IMR-90 (cell line): ENCODE data around the gene SLC7A10. TPM values are rescaled to one million over a fixed set of nuclear protein-coding genes. Genes with fewer than 3 reads are reported as not detected.

Experiments used
- ATAC-seq: fragments of 200-7000 bp; cut with Tn5 transposase; 2 replicates; pipeline ENCODE4 v1.9.1; 2020; ENCODE audit warnings: low read depth, mild to moderate bottlenecking, moderate library complexity
- BruUV-seq: library from RNA; stranded (reverse); fragments of 400-500 nt; replicated peaks from 2 replicates; lab custom pipeline; 2021; lab: Mats Ljungman, UMichigan
- CTCF ChIA-PET: fragments of 300-600 bp; formaldehyde crosslinking; extraction: SDS; loops from one replicate; lab custom pipeline; 2021; ENCODE audit warnings: antibody characterized with exemption; lab: Yijun Ruan, JAX
- POLR2A ChIA-PET: fragments of 300-600 bp; sonication (Branson Sonifier 250); formaldehyde crosslinking; loops from one replicate; lab custom pipeline; 2022; ENCODE audit warnings: antibody characterized with exemption; ENCODE audit not compliant: unreplicated experiment; lab: Charles Lee
- DNase-seq: peaks from one replicate; pipeline ENCODE4 v3.0.0; 2013
- H2AFZ ChIP-seq: replicated peaks from 2 replicates; pipeline ENCODE3; 2013; ENCODE audit warnings: low read length, mild to moderate bottlenecking; ENCODE audit not compliant: poor library complexity
- H2AK5ac ChIP-seq: 2 replicates; pipeline ENCODE4 v1.6.1; 2013; ENCODE audit warnings: low read depth, low read length, inconsistent platforms
- H2AK9ac ChIP-seq: replicated peaks from 2 replicates; pipeline ENCODE3; 2013; ENCODE audit warnings: mild to moderate bottlenecking, low read depth, low read length, moderate library complexity; ENCODE audit not compliant: poor library complexity
- H2BK120ac ChIP-seq: 2 replicates; pipeline ENCODE4 v1.6.1; 2013; ENCODE audit warnings: low read depth, low read length, inconsistent platforms
- H2BK15ac ChIP-seq: 3 replicates; pipeline ENCODE4 v1.6.1; 2013; ENCODE audit warnings: low read depth, low read length, inconsistent platforms
- H2BK20ac ChIP-seq: 2 replicates; pipeline ENCODE4 v1.6.1; 2013; ENCODE audit warnings: low read depth, mild to moderate bottlenecking, inconsistent platforms, low read length, moderate library complexity
- H2BK5ac ChIP-seq: 2 replicates; pipeline ENCODE4 v1.6.1; 2013; ENCODE audit warnings: mild to moderate bottlenecking, low read depth, low read length, inconsistent platforms; ENCODE audit not compliant: poor library complexity, severe bottlenecking
- H3K14ac ChIP-seq: replicated peaks from 2 replicates; pipeline ENCODE4 v1.6.1; 2013; ENCODE audit warnings: low read depth, low read length, inconsistent platforms
- H3K18ac ChIP-seq: 2 replicates; pipeline ENCODE4 v1.6.1; 2013; ENCODE audit warnings: low read depth, low read length, control low read depth
- H3K23ac ChIP-seq: 2 replicates; pipeline ENCODE4 v1.6.1; 2013; ENCODE audit warnings: low read depth, low read length, inconsistent platforms
- H3K27ac ChIP-seq: 2 replicates; pipeline ENCODE4 v1.5.1; 2013; ENCODE audit warnings: mild to moderate bottlenecking, control low read depth, low read length; ENCODE audit not compliant: insufficient read depth
- H3K27me3 ChIP-seq: 2 replicates; pipeline ENCODE4 v1.6.1; 2013; ENCODE audit warnings: low read length; ENCODE audit not compliant: control insufficient read depth, insufficient read depth
- H3K36me3 ChIP-seq: 2 replicates; pipeline ENCODE4 v1.6.1; 2013; ENCODE audit warnings: low read length, mixed read lengths; ENCODE audit not compliant: control insufficient read depth, insufficient read depth
- H3K4ac ChIP-seq: 2 replicates; pipeline ENCODE4 v1.6.1; 2013; ENCODE audit warnings: low read depth, low read length, inconsistent platforms
- H3K4me1 ChIP-seq: 2 replicates; pipeline ENCODE4 v1.6.1; 2013; ENCODE audit warnings: low read length, mixed read lengths; ENCODE audit not compliant: control insufficient read depth, insufficient read depth
- H3K4me2 ChIP-seq: 2 replicates; pipeline ENCODE4 v1.6.1; 2013; ENCODE audit warnings: low read depth, mild to moderate bottlenecking, control low read depth, low read length, moderate library complexity
- H3K4me3 ChIP-seq: 2 replicates; pipeline ENCODE4 v1.5.1; 2013; ENCODE audit warnings: low read depth, mild to moderate bottlenecking, control low read depth, low read length, moderate library complexity; ENCODE audit not compliant: insufficient read depth
- H3K56ac ChIP-seq: 2 replicates; pipeline ENCODE4 v1.6.1; 2013; ENCODE audit warnings: low read length, inconsistent platforms; ENCODE audit not compliant: insufficient read depth; ENCODE audit errors: extremely low read depth
- H3K79me1 ChIP-seq, 2 experiments: 2 replicates each; pipeline ENCODE4 v1.6.1; 2013; ENCODE audit warnings: low read length in 2 of 2, inconsistent platforms in 1 of 2, low read depth in 1 of 2
- H3K9ac ChIP-seq: 2 replicates; pipeline ENCODE4 v1.6.1; 2013; ENCODE audit warnings: low read depth, low read length, control low read depth
- H3K9me1 ChIP-seq: 2 replicates; pipeline ENCODE4 v1.6.1; 2013; ENCODE audit warnings: low read length, inconsistent platforms; ENCODE audit not compliant: insufficient read depth
- H3K9me3 ChIP-seq: 2 replicates; pipeline ENCODE4 v1.6.1; 2013; ENCODE audit warnings: low read length; ENCODE audit not compliant: control insufficient read depth, insufficient read depth
- H4K20me1 ChIP-seq: 2 replicates; pipeline ENCODE4 v1.6.1; 2013; ENCODE audit warnings: low read length, inconsistent platforms; ENCODE audit not compliant: insufficient read depth
- H4K5ac ChIP-seq: 2 replicates; pipeline ENCODE4 v1.6.1; 2013; ENCODE audit warnings: mild to moderate bottlenecking, low read depth, low read length, control low read depth
- H4K8ac ChIP-seq, 2 experiments: 2 replicates each; pipeline ENCODE4 v1.6.1; 2013; ENCODE audit warnings: low read depth in 2 of 2, low read length in 2 of 2, control low read depth in 1 of 2, inconsistent platforms in 1 of 2
- H4K91ac ChIP-seq: 2 replicates; pipeline ENCODE4 v1.6.1; 2013; ENCODE audit warnings: low read depth, low read length, inconsistent platforms; ENCODE audit not compliant: insufficient read depth
- BHLHE40 ChIP-seq: fragments of 150-350 bp; IDR thresholded peaks from 2 replicates; pipeline ENCODE4 v1.6.1; 2016; ENCODE audit warnings: mild to moderate bottlenecking, low read depth, low read length
- CEBPB ChIP-seq: IDR thresholded peaks from 2 replicates; pipeline ENCODE4 v1.6.1; 2012; ENCODE audit warnings: low read depth, low read length, improper control_type of control experiment
- CHD1 ChIP-seq: IDR thresholded peaks from 2 replicates; pipeline ENCODE4 v1.6.1; 2012; ENCODE audit warnings: low read depth, low read length, improper control_type of control experiment
- CTCF ChIP-seq: conservative IDR thresholded peaks from 2 replicates; pipeline ENCODE4 v1.5.1; 2012; ENCODE audit warnings: mild to moderate bottlenecking, low read depth, low read length, improper control_type of control experiment
- FOS ChIP-seq: fragments of 150-350 bp; IDR thresholded peaks from 2 replicates; pipeline ENCODE4 v1.6.1; 2016; ENCODE audit warnings: low read depth, low read length
- MAFK ChIP-seq: IDR thresholded peaks from 2 replicates; pipeline ENCODE4 v1.6.1; 2012; ENCODE audit warnings: low read depth, low read length, improper control_type of control experiment
- MAZ ChIP-seq: IDR thresholded peaks from 2 replicates; pipeline ENCODE4 v1.6.1; 2012; ENCODE audit warnings: low read depth, mild to moderate bottlenecking, low read length, improper control_type of control experiment, moderate library complexity, borderline replicate concordance
- MXI1 ChIP-seq: IDR thresholded peaks from 2 replicates; pipeline ENCODE4 v1.6.1; 2012; ENCODE audit warnings: low read depth, mild to moderate bottlenecking, low read length, moderate library complexity, borderline replicate concordance
- NFE2L2 ChIP-seq: fragments of 150-350 bp; IDR thresholded peaks from 2 replicates; pipeline ENCODE4 v1.6.1; 2016; ENCODE audit warnings: low read depth, mild to moderate bottlenecking, low read length
- POLR2A ChIP-seq: IDR thresholded peaks from 2 replicates; pipeline ENCODE4 v1.6.1; 2012; ENCODE audit warnings: mild to moderate bottlenecking, low read depth, low read length
- RAD21 ChIP-seq: IDR thresholded peaks from 2 replicates; pipeline ENCODE4 v1.6.1; 2012; ENCODE audit warnings: low read length, improper control_type of control experiment
- RCOR1 ChIP-seq: IDR thresholded peaks from 2 replicates; pipeline ENCODE4 v1.6.1; 2012; ENCODE audit warnings: mild to moderate bottlenecking, low read length, improper control_type of control experiment; ENCODE audit not compliant: insufficient replicate concordance
- RFX5 ChIP-seq: IDR thresholded peaks from 2 replicates; pipeline ENCODE4 v1.8.0; 2012; ENCODE audit warnings: low read depth, mild to moderate bottlenecking, low read length, moderate library complexity
- SMC3 ChIP-seq: fragments of 150-350 bp; IDR thresholded peaks from 2 replicates; pipeline ENCODE4 v1.6.1; 2016; ENCODE audit warnings: low read depth, mild to moderate bottlenecking, antibody characterized with exemption, low read length, moderate library complexity
- USF2 ChIP-seq: fragments of 150-350 bp; IDR thresholded peaks from 2 replicates; pipeline ENCODE4 v1.6.1; 2017; ENCODE audit warnings: mild to moderate bottlenecking, antibody characterized with exemption, low read length, low read depth
- WGBS, 2 experiments: methylation state at CpG; one replicate each; pipeline versions ENCODE4 v1.1.5 to v1.1.7; 2013; ENCODE audit warnings: missing lambda C conversion rate in 2 of 2; ENCODE audit not compliant: insufficient read length in 1 of 2; ENCODE audit errors: extremely low coverage in 2 of 2; 5-methylcytosine and 5-hydroxymethylcytosine counted together
- dilution Hi-C: fragments of 300-500 bp; cut with HindIII; formaldehyde crosslinking; loops from one replicate; pipeline ENCODE4 v1.14.3; 2018; ENCODE audit warnings: low sequenced_read_pairs; ENCODE audit not compliant: unreplicated experiment
- in situ Hi-C: fragments of 300-500 bp; cut with MboI; formaldehyde crosslinking; loops from 3 replicates; pipeline ENCODE4 v1.14.3; 2019; ENCODE audit warnings: low sequenced_read_pairs, inconsistent platforms, mixed read lengths
- intact Hi-C: fragments of 100-400 bp; cut with micrococcal nuclease; formaldehyde crosslinking; loops from 2 replicates; pipeline ENCODE4 v1.10.0; 2022
- polyA plus RNA-seq, 3 experiments: library from polyadenylated mRNA; depleted of rRNA; stranded (reverse); fragments of >200 nt; gene quantifications; 2 replicates each; pipeline ENCODE4 v1.2.3, GENCODE V29; 2012; ENCODE audit warnings: low replicate concordance in 1 of 3
- total RNA-seq: library from RNA; depleted of rRNA; stranded (reverse); fragments of >200 nt; gene quantifications from 2 replicates; pipeline ENCODE4 v1.2.3, GENCODE V29; 2012
- TF ChIP-seq, protein P1 (sequence below): fragments of 150-350 bp; IDR thresholded peaks from 2 replicates; pipeline ENCODE4 v1.6.1; 2016; ENCODE audit warnings: low read depth, mild to moderate bottlenecking, low read length, moderate library complexity, borderline replicate concordance

The SLC7A10 gene
- total and polyA plus RNA-seq, 2 of the 4 experiments (the other 2 are of a cell fraction), result not detected

DNA sequence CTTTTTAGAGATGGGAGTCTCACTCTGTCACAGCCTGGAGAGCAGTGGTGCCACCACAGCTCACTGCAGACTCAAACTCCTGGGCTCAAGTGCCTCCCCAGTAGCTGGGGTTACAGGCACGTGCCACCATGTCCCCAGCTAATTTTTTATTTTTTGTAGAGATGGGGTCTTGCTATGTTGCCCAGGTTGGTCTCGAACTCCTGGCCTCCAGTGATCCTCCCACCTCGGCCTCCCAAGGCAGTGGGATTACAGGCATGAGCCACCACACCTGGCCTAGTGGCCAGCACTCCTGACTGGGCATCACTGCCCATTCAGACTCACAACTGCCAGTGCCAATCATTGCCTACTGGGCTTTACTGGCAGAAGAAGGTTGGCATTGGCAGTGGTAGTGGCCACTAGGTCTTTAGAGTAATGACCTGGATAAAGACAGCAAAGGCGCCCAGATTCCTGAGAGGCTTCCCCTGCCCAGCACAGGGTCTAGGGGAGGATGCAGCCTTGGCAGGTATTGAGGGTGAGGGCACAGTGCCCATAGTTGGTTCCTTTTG lies 26.8 kb upstream of the SLC7A10 start:
- no TSS peak for BruUV-seq
- no peak for DNase-seq
- H2BK15ac ChIP-seq, result no peak overlapping the region
- H3K4me2 ChIP-seq, result no peak overlapping the region
- H2BK120ac ChIP-seq, result no peak overlapping the region
- H3K9ac ChIP-seq, result no peak overlapping the region
- in situ Hi-C loops, result no loop called here
- H3K36me3 ChIP-seq, result no peaks in the 10 kb centered on the region
- ChIA-PET POLR2A (no interaction called here), CTCF (no interaction called here)
- H4K5ac ChIP-seq, result no peak overlapping the region
- H3K4ac ChIP-seq, result no peak overlapping the region
- H3K27me3 ChIP-seq, result peaks cover 12% of the 10 kb centered on the region
- TF ChIP-seq USF2, result no peak
- TF ChIP-seq RAD21, result no peak
- TF ChIP-seq POLR2A, result no peak
- no peak for TF ChIP-seq BHLHE40
- TF ChIP-seq CEBPB, result no peak
- no peak for TF ChIP-seq MXI1
- no peak for TF ChIP-seq MAZ
- TF ChIP-seq SMC3, result no peak
- no peak for TF ChIP-seq FOS
- TF ChIP-seq RCOR1, result no peak
- TF ChIP-seq, protein P1, sequence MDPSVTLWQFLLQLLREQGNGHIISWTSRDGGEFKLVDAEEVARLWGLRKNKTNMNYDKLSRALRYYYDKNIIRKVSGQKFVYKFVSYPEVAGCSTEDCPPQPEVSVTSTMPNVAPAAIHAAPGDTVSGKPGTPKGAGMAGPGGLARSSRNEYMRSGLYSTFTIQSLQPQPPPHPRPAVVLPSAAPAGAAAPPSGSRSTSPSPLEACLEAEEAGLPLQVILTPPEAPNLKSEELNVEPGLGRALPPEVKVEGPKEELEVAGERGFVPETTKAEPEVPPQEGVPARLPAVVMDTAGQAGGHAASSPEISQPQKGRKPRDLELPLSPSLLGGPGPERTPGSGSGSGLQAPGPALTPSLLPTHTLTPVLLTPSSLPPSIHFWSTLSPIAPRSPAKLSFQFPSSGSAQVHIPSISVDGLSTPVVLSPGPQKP, result no peak
- no peak for TF ChIP-seq RFX5
- no peak for TF ChIP-seq NFE2L2
- no peak for TF ChIP-seq CTCF
- no peak for TF ChIP-seq MAFK
- no peak for TF ChIP-seq CHD1
- WGBS, 2 experiments, result 47% methylated on average over 2 of the region's 4 CpGs; no CpG with 5 or more reads in 1 of the 2 experiments
- no peak overlapping the region for H3K18ac ChIP-seq
- dilution Hi-C loops, result no loop called here
- no peak overlapping the region for H2BK5ac ChIP-seq
- H3K4me1 ChIP-seq, result no peaks in the 10 kb centered on the region
- no peak overlapping the region for H2AK9ac ChIP-seq
- no peaks in the 10 kb centered on the region for H4K20me1 ChIP-seq
- H3K79me1 ChIP-seq, result no peaks in the 10 kb centered on the region
- H3K14ac ChIP-seq, result no peak overlapping the region
- intact Hi-C loops, result no loop called here
- H3K23ac ChIP-seq, result no peak overlapping the region
- ATAC-seq, result no peak
- H4K8ac ChIP-seq, result no peak overlapping the region
- no peak overlapping the region for H2AK5ac ChIP-seq
- H3K9me3 ChIP-seq, result no peaks in the 10 kb centered on the region
- no peak overlapping the region for H4K91ac ChIP-seq
- H3K56ac ChIP-seq, result no peak overlapping the region
- no peak overlapping the region for H3K27ac ChIP-seq
- H2AFZ ChIP-seq, result no peak overlapping the region
- no peak overlapping the region for H3K4me3 ChIP-seq
- H3K9me1 ChIP-seq, result 0 out of 2 replicates have a peak, but pooled peaks cover 12% of the 10 kb centered on the region
- no peak overlapping the region for H2BK20ac ChIP-seq
